ENCODE results near the gene GRID1.

DNA sequence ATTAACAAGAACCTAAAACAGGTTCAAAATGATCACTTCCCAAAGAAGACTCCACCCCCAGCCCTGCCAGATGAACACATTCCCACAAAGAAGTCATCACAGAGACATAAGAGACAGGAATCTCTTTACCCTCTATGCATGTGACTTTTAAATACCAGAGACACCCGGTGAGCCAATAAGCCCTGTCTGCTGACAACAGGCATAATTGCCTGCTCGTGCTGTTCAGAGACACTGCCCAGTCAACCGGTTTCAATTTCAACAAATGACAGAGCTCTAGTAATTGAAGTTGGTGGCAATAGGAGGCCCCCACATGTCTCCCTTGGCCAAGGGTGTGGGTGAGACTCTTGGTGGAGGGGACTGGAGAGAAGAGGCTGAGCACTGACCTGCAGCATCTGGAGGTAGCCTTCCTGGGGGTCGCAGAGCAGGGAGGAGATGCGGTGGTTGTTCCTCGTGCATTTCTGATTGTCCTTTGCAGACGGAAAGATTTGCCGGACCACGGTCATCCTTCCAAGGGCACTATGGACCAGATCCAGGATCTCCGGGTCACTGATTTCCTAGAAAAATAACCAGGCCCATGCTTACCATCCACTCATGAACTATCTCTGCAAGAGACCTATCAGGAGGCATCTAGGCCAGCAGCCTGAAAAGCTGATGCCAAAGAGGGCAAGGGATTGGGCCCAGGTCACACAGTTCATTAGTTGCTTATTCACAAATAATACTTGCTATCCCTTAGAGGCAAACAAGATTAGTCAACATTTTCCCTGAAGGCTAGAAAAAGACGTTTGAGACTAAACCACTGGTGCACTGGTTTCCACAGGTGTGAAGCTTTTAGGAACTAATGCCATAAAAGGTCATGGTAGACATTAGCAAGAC is 497.7 kb downstream of the GRID1 start:
- TF ChIP-seq ZNF207 (IDR thresholded peaks at IDR 0.05; ENCODE audit: borderline replicate concordance): no peak
- no peak for TF ChIP-seq SPI1 (IDR thresholded peaks at IDR 0.05; ENCODE audit: borderline replicate concordance, insufficient read depth, low read depth, low read length)
- no peak for TF ChIP-seq EZH2 (IDR thresholded peaks at IDR 0.05; ENCODE audit: borderline replicate concordance, control insufficient read depth, low read depth, low read length)
- TF ChIP-seq CREM (IDR thresholded peaks at IDR 0.05; ENCODE audit: low read depth): no peak
- no peak for TF ChIP-seq HDAC6 (IDR thresholded peaks at IDR 0.05; ENCODE audit: unreplicated experiment)
- no peak for TF ChIP-seq ETV6 (conservative IDR thresholded peaks at IDR 0.05 in 1 of 2, IDR thresholded peaks at IDR 0.05 in 1 of 2; ENCODE audit: borderline replicate concordance in 1 of 2, low read depth in 1 of 2)
- TF ChIP-seq, protein P1, sequence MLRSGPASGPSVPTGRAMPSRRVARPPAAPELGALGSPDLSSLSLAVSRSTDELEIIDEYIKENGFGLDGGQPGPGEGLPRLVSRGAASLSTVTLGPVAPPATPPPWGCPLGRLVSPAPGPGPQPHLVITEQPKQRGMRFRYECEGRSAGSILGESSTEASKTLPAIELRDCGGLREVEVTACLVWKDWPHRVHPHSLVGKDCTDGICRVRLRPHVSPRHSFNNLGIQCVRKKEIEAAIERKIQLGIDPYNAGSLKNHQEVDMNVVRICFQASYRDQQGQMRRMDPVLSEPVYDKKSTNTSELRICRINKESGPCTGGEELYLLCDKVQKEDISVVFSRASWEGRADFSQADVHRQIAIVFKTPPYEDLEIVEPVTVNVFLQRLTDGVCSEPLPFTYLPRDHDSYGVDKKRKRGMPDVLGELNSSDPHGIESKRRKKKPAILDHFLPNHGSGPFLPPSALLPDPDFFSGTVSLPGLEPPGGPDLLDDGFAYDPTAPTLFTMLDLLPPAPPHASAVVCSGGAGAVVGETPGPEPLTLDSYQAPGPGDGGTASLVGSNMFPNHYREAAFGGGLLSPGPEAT (IDR thresholded peaks at IDR 0.05; ENCODE audit: low read depth): no peak
- no peak for TF ChIP-seq MYB (IDR thresholded peaks at IDR 0.05; ENCODE audit: borderline replicate concordance, low read depth, low read length)
- TF ChIP-seq YY1 (IDR thresholded peaks at IDR 0.05; ENCODE audit: low read depth, low read length): no peak
- TF ChIP-seq, protein P2, sequence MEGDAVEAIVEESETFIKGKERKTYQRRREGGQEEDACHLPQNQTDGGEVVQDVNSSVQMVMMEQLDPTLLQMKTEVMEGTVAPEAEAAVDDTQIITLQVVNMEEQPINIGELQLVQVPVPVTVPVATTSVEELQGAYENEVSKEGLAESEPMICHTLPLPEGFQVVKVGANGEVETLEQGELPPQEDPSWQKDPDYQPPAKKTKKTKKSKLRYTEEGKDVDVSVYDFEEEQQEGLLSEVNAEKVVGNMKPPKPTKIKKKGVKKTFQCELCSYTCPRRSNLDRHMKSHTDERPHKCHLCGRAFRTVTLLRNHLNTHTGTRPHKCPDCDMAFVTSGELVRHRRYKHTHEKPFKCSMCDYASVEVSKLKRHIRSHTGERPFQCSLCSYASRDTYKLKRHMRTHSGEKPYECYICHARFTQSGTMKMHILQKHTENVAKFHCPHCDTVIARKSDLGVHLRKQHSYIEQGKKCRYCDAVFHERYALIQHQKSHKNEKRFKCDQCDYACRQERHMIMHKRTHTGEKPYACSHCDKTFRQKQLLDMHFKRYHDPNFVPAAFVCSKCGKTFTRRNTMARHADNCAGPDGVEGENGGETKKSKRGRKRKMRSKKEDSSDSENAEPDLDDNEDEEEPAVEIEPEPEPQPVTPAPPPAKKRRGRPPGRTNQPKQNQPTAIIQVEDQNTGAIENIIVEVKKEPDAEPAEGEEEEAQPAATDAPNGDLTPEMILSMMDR (IDR thresholded peaks at IDR 0.05 in 2 of 3, conservative IDR thresholded peaks at IDR 0.05 in 1 of 3; ENCODE audit: control insufficient read depth in 2 of 3, extremely low read depth in 1 of 3, insufficient read depth in 1 of 3, low read depth in 3 of 3, low read length in 3 of 3): no peak
- no peak for TF ChIP-seq ZNF274 (IDR thresholded peaks at IDR 0.05; ENCODE audit: insufficient read depth, insufficient read length)
- no peak for TF ChIP-seq SUPT20H (IDR thresholded peaks at IDR 0.05; ENCODE audit: borderline replicate concordance, control insufficient read depth, low read depth, low read length)
- TF ChIP-seq, protein P3, sequence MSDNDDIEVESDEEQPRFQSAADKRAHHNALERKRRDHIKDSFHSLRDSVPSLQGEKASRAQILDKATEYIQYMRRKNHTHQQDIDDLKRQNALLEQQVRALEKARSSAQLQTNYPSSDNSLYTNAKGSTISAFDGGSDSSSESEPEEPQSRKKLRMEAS (IDR thresholded peaks at IDR 0.05; ENCODE audit: low read depth, low read length): no peak
